Measurements from ENCODE around the gene ACIN1. TPM values are rescaled to one million over a fixed set of nuclear protein-coding genes. Genes with fewer than 3 reads are reported as not detected.
"Not testable (repeated sequence)": the region's sequence is repeated elsewhere in the genome, so short reads cannot be mapped to it uniquely, and the experiment has no call there.

The ACIN1 gene
- total and polyA plus RNA-seq, 3 donors from 2014 or later = 151 to 216 (median 209) TPM

GRCh38 chr14:23018107-23018506 lies 76.8 kb downstream of the ACIN1 start:
- Histone ChIP-seq H3K9me3 (no peaks in the 10 kb centered on the region), H3K36me3 (ENCODE audit: low read depth, missing control alignments) (no peaks in the 10 kb centered on the region), H3K4me1 (no peaks in the 10 kb centered on the region), H3K4me3 (no peak overlapping the region), H3K27me3 (no peaks in the 10 kb centered on the region), H3K27ac (no peak overlapping the region)
- no peak for TF ChIP-seq CTCF (IDR thresholded peaks at IDR 0.05)
- TF ChIP-seq POLR2A (IDR thresholded peaks at IDR 0.05) = no peak
- DNase-seq = no peak
- intact Hi-C loops (cut with DNase I; ENCODE audit: low total_unique reads) = no loop called here

GRCh38 chr14:23017091-23017490 lies 77.8 kb downstream of the ACIN1 start:
- no peak for DNase-seq
- 87 to 95% methylated on average over 5 of the region's 5 CpGs for WGBS, 2 donors
- Histone ChIP-seq H3K4me3 (no peak overlapping the region), H3K27me3 (no peaks in the 10 kb centered on the region), H3K4me1 (no peaks in the 10 kb centered on the region), H3K36me3 (ENCODE audit: low read depth, missing control alignments) (no peaks in the 10 kb centered on the region), H3K9me3 (no peaks in the 10 kb centered on the region), H3K27ac (no peak overlapping the region)
- intact Hi-C loops (cut with DNase I; ENCODE audit: low total_unique reads) = no loop called here
- no peak for TF ChIP-seq POLR2A (IDR thresholded peaks at IDR 0.05)

GRCh38 chr14:23015618-23016017 lies 79.3 kb downstream of the ACIN1 start:
- DNase-seq = no peak
- H3K9me3 ChIP-seq = no peaks in the 10 kb centered on the region
- no peak for TF ChIP-seq POLR2A (IDR thresholded peaks at IDR 0.05)
- TF ChIP-seq CTCF (IDR thresholded peaks at IDR 0.05) = no peak
- H3K4me1 ChIP-seq = no peaks in the 10 kb centered on the region
- intact Hi-C loops (cut with DNase I; ENCODE audit: low total_unique reads) = no loop called here
- no peak overlapping the region for H3K27ac ChIP-seq
- H3K27me3 ChIP-seq = no peaks in the 10 kb centered on the region
- H3K36me3 ChIP-seq (ENCODE audit: low read depth, missing control alignments) = no peaks in the 10 kb centered on the region
- H3K4me3 ChIP-seq = no peak overlapping the region
- WGBS, 2 donors = 90 to 93% methylated on average over 4 of the region's 4 CpGs

GRCh38 chr14:23013749-23014054 lies 81.2 kb downstream of the ACIN1 start:
- 88 to 96% methylated on average over 5 of the region's 5 CpGs for WGBS, 2 donors
- DNase-seq; H3K9me3 ChIP-seq; H3K27ac ChIP-seq; H3K4me1 ChIP-seq; H3K27me3 ChIP-seq; H3K4me3 ChIP-seq; H3K36me3 ChIP-seq (ENCODE audit: low read depth, missing control alignments); intact Hi-C loops (cut with DNase I; ENCODE audit: low total_unique reads): not testable (repeated sequence)

- intact Hi-C loops (cut with DNase I; ENCODE audit: low total_unique reads) = no loop called here
- WGBS, 2 donors = 79 to 83% methylated on average over 6 of the region's 6 CpGs
- H3K9me3 ChIP-seq = no peaks in the 10 kb centered on the region
Observed at GRCh38 chr14:23013054-23013748, 81.7 kb downstream of the ACIN1 start.

More at GRCh38 chr14:23013054-23013748, 81.7 kb downstream of the ACIN1 start:
- no peak for DNase-seq
- Histone ChIP-seq H3K4me1 (peaks cover 4% of the 10 kb centered on the region), H3K4me3 (no peak overlapping the region), H3K27ac (no peak overlapping the region), H3K36me3 (ENCODE audit: low read depth, missing control alignments) (no peaks in the 10 kb centered on the region), H3K27me3 (no peaks in the 10 kb centered on the region)
- no peak for TF ChIP-seq POLR2A (IDR thresholded peaks at IDR 0.05)
- TF ChIP-seq CTCF (IDR thresholded peaks at IDR 0.05) = no peak

Measured in testis (tissue), 3 donors.